GM12878 (cell line): ENCODE results near the gene HS6ST3. TPM values are rescaled to one million over a fixed set of nuclear protein-coding genes. Genes with fewer than 3 reads are reported as not detected.

Experiments used
- CBX5 ChIP-seq: sonication (generic); IDR thresholded peaks from 2 replicates; pipeline ENCODE4 v1.6.1; 2016; ENCODE audit warnings: low read depth, moderate library complexity, mild to moderate bottlenecking, inconsistent platforms
- CTCF ChIP-seq, 3 experiments: IDR thresholded peaks in 2 of 3; conservative IDR thresholded peaks in 1 of 3; 2 replicates each; pipeline ENCODE4 v1.5.1; 2011; ENCODE audit warnings: low read depth in 3 of 3, low read length in 3 of 3, mild to moderate bottlenecking in 3 of 3, control low read depth in 2 of 3, moderate library complexity in 2 of 3, inconsistent platforms in 1 of 3, mixed read lengths in 1 of 3; ENCODE audit not compliant: control insufficient read depth in 2 of 3, insufficient read depth in 1 of 3; ENCODE audit errors: extremely low read depth in 1 of 3
- FOXK2 ChIP-seq: fragments of 450-650 bp; IDR thresholded peaks from 2 replicates; pipeline ENCODE4 v1.6.1; 2017; ENCODE audit warnings: mild to moderate bottlenecking, moderate library complexity
- NFIC ChIP-seq: IDR thresholded peaks from 2 replicates; pipeline ENCODE4 v1.6.1; 2012; ENCODE audit warnings: low read depth, mild to moderate bottlenecking, inconsistent platforms, low read length, moderate library complexity
- RAD21 ChIP-seq: IDR thresholded peaks from 2 replicates; pipeline ENCODE4 v1.6.1; 2011; ENCODE audit warnings: mild to moderate bottlenecking, low read depth, low read length, moderate library complexity; ENCODE audit not compliant: insufficient read depth
- ZBTB40 ChIP-seq: fragments of 450-650 bp; IDR thresholded peaks from 2 replicates; pipeline ENCODE4 v1.6.1; 2016; ENCODE audit warnings: mild to moderate bottlenecking, moderate library complexity, borderline replicate concordance
- polyA plus RNA-seq, 11 experiments: library from polyadenylated mRNA; depleted of rRNA in 4 of 11; unstranded in 6 of 11; stranded (reverse) in 5 of 11; fragments of >200 nt; fragmentation: Nextera tagmentation in 4 of 11; fragmentation: Illumina TruSeq in 1 of 11; extraction: Ambion mirVana in 4 of 11; extraction: Trizol in 1 of 11; gene quantifications; 1 replicate in 1 of 11; 2 replicates in 10 of 11; pipeline versions ENCODE4 v1.2.1 to v1.2.3, GENCODE V29; 2011 to 2016; ENCODE audit warnings: inconsistent platforms in 2 of 11, missing spikeins in 2 of 11, low read depth in 1 of 11
- total RNA-seq, 4 experiments: library from RNA; depleted of rRNA in 3 of 4; stranded (reverse); fragments of >200 nt in 3 of 4; fragmentation: Illumina TruSeq in 1 of 4; extraction: Trizol in 1 of 4; gene quantifications; 2 replicates each; pipeline versions ENCODE4 v1.2.1 to v1.2.3, GENCODE V29; 2013 to 2021
- TF ChIP-seq, protein P1 (sequence below): fragments of 450-650 bp; IDR thresholded peaks from 2 replicates; pipeline ENCODE4 v1.6.1; 2017; ENCODE audit warnings: mild to moderate bottlenecking, moderate library complexity

HS6ST3 gene
- total and polyA plus RNA-seq, 10 of the 15 experiments (the other 5 are each of a cell fraction or from before 2014, with no cell fraction given): under 0.01 to 2.9 TPM; not detected in 8

DNA sequence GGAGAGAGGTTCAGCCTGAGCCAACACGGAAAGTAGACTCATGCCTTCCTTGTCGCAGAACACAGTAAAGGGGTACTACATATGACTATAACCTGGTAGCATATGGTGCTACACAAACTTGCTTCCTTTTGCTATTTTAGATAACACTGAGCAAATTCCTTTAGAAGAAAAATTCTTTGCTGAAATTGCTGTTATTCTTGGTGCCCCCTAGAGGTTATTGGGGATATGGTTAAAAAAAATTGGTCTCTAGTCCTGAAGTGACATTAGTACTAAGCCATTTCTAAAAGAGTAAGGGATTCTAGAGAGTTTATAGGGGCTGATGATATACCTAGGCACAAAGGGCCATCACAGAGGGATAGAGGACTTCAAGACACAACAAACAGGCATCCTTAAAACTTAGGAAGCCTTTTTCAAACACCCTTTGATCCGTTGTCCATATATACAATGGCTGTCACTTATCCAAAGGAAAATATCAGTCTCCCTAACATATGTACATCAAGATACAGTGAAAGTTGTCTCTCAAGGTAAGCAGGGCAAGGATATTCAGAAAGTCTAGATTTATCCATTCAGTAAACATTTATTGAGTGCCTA, 13.9 kb upstream of the HS6ST3 start (continued):
- TF ChIP-seq CTCF (IDR thresholded peaks at IDR 0.05 in 2 of 3, conservative IDR thresholded peaks at IDR 0.05 in 1 of 3; ENCODE audit: control insufficient read depth in 2 of 3, extremely low read depth in 1 of 3, insufficient read depth in 1 of 3, low read depth in 3 of 3, low read length in 3 of 3) (peak; percentile 47 to 61 (median 57); a peak in 5 of 6 replicates), ZBTB40 (no peak), NFIC (no peak), RAD21 (peak; percentile 52; the same call in 1 of the 2 replicates), FOXK2 (no peak), CBX5 (no peak)
- TF ChIP-seq, protein P1, sequence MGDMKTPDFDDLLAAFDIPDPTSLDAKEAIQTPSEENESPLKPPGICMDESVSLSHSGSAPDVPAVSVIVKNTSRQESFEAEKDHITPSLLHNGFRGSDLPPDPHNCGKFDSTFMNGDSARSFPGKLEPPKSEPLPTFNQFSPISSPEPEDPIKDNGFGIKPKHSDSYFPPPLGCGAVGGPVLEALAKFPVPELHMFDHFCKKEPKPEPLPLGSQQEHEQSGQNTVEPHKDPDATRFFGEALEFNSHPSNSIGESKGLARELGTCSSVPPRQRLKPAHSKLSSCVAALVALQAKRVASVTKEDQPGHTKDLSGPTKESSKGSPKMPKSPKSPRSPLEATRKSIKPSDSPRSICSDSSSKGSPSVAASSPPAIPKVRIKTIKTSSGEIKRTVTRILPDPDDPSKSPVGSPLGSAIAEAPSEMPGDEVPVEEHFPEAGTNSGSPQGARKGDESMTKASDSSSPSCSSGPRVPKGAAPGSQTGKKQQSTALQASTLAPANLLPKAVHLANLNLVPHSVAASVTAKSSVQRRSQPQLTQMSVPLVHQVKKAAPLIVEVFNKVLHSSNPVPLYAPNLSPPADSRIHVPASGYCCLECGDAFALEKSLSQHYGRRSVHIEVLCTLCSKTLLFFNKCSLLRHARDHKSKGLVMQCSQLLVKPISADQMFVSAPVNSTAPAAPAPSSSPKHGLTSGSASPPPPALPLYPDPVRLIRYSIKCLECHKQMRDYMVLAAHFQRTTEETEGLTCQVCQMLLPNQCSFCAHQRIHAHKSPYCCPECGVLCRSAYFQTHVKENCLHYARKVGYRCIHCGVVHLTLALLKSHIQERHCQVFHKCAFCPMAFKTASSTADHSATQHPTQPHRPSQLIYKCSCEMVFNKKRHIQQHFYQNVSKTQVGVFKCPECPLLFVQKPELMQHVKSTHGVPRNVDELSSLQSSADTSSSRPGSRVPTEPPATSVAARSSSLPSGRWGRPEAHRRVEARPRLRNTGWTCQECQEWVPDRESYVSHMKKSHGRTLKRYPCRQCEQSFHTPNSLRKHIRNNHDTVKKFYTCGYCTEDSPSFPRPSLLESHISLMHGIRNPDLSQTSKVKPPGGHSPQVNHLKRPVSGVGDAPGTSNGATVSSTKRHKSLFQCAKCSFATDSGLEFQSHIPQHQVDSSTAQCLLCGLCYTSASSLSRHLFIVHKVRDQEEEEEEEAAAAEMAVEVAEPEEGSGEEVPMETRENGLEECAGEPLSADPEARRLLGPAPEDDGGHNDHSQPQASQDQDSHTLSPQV: no peak
